H54 (cell line): ENCODE measurements around the gene C1QB.
"Not testable (repeated sequence)": the region's sequence is repeated elsewhere in the genome, so short reads cannot be mapped to it uniquely, and the experiment has no call there.

ENCODE experiments used
- DNase-seq: peaks from one replicate; pipeline ENCODE4 v3.0.0; 2011; ENCODE audit warnings: low spot score, mixed read lengths; ENCODE audit not compliant: insufficient read length
- FAIRE-seq: peaks from 3 replicates; lab custom pipeline; 2011; peaks lifted over from hg19 to GRCh38; lab: Jason Lieb, UNC
- POLR2A ChIP-seq: IDR thresholded peaks from 2 replicates; pipeline ENCODE4 v1.6.1; 2011; ENCODE audit warnings: low read depth, mild to moderate bottlenecking, low read length

The C1QB gene

GRCh38 chr1:22662986-22663408 is 10.0 kb downstream of the C1QB start:
- no peak for TF ChIP-seq POLR2A
- DNase-seq (no peak), FAIRE-seq (no peak)

- TF ChIP-seq POLR2A = no peak
- FAIRE-seq (no peak), DNase-seq (peak; percentile 35)
These were observed 12.7 kb downstream of the C1QB start for GRCh38 chr1:22665752-22666151.

DNA sequence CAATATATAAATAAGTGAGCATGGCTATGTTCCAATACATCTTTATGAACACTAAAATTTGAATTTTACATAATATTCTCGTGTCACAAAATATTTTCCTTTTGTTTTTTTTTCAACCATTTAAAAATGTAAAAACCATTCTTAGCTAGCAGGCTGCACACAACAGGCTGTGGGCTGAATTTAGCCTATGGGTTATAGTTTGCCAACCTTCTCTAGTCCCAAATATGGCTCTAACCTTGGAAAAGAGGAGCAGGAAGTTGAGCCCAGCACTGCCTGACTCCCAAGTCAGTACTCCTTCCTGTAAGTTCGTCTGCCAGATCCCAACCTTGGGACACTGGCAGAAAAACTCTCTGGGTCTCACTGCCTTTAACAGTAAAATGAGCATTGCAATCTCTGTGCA is 13.4 kb downstream of the C1QB start:
- DNase-seq = no peak
- no peak for TF ChIP-seq POLR2A
- no peak for FAIRE-seq

- FAIRE-seq, DNase-seq: not testable (repeated sequence)
These were observed 15.8 kb downstream of the C1QB start for GRCh38 chr1:22668840-22669239.

GRCh38 chr1:22670352-22670975 is 17.4 kb downstream of the C1QB start:
- no peak for FAIRE-seq
- no peak for TF ChIP-seq POLR2A

DNA sequence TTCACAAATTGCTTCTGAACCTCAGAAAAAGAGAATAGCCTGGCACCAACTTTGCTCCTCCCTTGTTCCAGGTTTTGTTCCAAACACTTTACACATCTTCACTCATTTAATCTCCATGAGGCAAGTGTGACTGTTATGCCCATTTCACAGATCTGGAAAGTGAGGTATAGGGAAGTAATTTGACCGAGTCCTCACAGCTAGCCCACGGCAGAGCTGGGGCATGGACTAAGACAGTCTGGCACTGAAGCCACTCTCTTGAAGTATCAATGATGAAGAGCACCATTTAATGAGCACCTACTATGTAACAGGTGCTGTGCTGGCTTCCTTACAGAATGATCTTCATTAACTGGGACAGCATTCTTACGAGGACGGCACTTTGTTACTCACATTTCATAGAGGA is 19.0 kb downstream of the C1QB start:
- DNase-seq (no peak), FAIRE-seq (no peak)
- no peak for TF ChIP-seq POLR2A

More at GRCh38 chr1:22670352-22670975, 17.4 kb downstream of the C1QB start:
- no peak for DNase-seq

DNA sequence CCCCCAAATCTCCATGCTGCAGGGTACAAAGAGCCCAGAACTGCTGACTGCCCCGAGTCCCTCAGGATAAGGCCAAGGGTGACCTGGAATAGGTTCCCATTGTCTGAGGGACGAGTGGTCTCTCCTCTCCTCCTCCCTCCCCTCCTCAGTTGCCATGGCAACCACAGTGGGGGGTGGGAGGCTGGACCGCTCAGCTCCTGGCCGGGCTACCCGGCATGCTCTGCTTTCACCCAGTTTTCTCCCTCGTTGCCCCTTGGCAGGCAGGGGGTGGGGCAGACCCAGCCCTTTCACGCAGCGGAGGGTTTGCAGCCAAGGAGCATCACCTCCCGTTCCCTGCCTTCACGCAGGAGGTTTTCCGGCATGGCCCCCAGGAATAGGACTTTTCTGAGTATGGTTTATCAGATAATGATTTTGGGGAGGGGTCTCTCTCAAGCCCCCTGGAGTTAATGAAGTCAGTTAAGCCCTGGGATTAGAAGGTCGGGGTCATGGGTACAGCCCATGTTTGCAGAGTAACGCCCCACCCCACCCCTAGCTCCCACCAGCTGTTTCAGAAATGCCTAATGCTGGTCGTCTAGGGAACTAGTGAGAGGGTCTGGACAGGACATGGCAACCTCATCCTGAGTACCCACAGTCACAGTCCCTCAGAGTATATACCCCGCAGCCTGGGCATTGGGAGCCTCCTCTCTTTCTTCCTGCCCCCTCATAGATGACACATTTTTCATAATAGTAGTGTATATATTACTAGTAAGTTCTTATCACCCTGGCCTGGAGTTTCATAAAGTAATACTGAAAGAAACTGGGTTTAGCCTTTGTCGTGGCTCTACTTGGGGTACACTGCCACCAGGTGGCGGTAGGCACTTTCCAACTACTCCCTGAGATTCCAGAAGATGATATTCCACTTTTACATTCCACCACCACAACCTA is 20.7 kb downstream of the C1QB start:
- TF ChIP-seq POLR2A = no peak
- FAIRE-seq (no peak), DNase-seq (peak; percentile 41)

DNA sequence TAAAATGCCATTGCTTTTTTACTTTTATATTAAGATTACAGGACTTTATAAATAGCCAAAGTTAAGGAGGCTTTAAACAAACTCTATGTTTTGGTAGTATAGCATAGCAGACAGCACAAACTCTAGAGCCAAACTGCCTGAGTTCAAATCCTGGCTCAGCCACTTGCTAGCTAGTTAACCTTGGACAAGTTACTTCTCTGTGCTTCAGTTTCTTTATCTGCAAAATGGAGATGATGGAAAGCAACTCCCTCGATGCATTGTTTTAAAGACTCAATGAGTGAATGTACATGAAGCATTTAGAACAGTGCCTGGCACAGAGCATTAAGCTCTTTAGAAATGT is 21.3 kb downstream of the C1QB start:
- TF ChIP-seq POLR2A = no peak
- no peak for DNase-seq
- FAIRE-seq = no peak

DNA sequence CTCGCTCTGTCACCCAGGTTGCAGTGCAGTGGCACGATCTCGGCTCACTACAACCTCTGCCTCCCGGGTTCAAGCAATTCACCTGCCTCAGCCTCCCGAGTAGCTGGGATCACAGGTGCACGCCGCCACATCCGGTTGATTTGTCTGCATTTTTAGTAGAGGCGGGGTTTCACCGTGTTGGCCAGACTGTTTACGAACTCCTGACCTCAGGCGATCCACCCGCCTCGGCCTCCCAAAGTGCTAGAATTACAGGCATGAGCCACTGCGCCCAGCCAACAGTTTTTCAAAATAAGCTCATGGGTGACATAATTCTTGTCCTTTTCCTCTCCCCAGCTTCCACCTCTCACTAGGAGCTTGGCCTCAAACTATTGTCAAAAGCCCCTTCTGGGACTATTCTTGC is 23.1 kb downstream of the C1QB start:
- not testable (repeated sequence) for FAIRE-seq, DNase-seq

GRCh38 chr1:22676916-22677583 is 24.0 kb downstream of the C1QB start:
- FAIRE-seq = no peak
- no peak for DNase-seq

GRCh38 chr1:22677931-22678896 is 25.2 kb downstream of the C1QB start:
- TF ChIP-seq POLR2A = no peak
- FAIRE-seq (no peak), DNase-seq (no peak)

More at GRCh38 chr1:22676916-22677583, 24.0 kb downstream of the C1QB start:
- no peak for TF ChIP-seq POLR2A

GRCh38 chr1:22680726-22681125 is 27.7 kb downstream of the C1QB start:
- FAIRE-seq (no peak), DNase-seq (no peak)
- TF ChIP-seq POLR2A = no peak
